ENCODE measurements around the gene ARRB1.

- TF ChIP-seq CTCF (IDR thresholded peaks at IDR 0.05): no peak
- no peak for TF ChIP-seq ZFX (IDR thresholded peaks at IDR 0.05; ENCODE audit: borderline replicate concordance)
Measured at GRCh38 chr11:75219869-75220268, 131.6 kb downstream of the ARRB1 start.

Data from 22Rv1 (cell line).